Dedifferentiated amniotic fluid mesenchymal stem cell (primary cell): ENCODE data around the gene FAM25A.
"Not testable (repeated sequence)": the region's sequence is repeated elsewhere in the genome, so short reads cannot be mapped to it uniquely, and the experiment has no call there.

Source experiments
- DNase-seq: peaks from one replicate; pipeline ENCODE4 v3.0.0-alpha.2; 2016; ENCODE audit errors: extremely low spot score

The FAM25A gene

DNA sequence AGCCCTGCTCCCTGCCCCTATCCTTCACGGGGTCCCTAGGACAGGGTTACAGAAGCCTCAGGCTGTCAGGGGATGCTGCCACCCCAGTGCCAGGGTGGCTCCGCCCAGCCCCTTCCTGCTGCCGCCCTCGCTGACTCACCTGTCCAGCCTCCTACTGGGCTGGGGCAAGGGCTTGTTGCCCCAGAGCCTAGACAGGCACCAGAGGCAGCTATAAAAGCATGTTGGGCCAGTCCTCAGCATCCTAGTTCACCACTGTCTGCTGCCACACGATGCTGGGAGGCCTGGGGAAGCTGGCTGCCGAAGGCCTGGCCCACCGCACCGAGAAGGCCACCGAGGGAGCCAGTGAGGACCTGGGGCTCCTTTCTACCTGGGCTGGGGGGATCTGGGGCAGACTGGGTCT is at the start of gene FAM25A:
FAM25A (plus strand) TSS at position 239 of the 400 bp plus-strand sequence; CDS start at position 270, 31 bp downstream.
- DNase-seq = not testable (repeated sequence)

- DNase-seq = no peak
Measured at GRCh38 chr10:86970982-86971231, 49.2 kb upstream of the FAM25A start.

DNA sequence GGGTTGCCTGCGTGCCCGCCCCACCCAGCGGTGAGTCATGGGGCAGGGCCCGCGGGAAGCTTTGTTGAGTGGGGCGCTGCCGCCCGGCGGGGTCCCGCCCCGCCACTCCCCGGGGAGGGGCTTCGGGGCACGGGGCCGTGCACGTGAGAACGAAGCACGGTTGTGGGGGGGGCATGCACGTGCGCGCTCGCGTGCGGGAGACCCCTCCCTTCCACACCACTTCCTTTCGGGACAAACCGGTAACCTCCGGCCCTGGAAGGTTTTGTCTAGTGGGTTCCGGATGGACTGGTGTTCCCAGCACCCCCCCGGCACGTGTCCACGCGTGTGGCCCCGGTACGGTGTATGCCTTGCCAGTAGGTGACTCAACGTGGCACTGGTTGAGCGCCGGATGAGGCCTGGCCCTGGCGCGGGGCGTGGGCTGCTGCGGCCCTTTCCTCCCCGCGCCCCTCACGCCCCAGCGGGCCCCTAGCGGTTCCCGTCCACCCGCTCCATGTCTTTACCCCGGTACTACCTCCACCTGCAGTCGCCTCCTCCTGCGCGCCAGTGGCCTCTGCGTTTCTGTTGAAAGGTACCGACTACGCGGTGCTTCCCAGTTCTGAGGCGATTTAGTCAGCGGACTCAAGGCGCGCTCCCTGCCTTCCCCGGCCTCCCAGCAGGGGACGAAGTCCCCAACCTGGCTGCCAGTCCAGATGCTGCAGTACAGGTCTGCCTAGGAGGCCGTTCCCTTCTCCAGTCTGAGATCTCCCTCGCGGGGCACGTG is 48.7 kb upstream of the FAM25A start:
- peak; percentile 75 for DNase-seq

DNA sequence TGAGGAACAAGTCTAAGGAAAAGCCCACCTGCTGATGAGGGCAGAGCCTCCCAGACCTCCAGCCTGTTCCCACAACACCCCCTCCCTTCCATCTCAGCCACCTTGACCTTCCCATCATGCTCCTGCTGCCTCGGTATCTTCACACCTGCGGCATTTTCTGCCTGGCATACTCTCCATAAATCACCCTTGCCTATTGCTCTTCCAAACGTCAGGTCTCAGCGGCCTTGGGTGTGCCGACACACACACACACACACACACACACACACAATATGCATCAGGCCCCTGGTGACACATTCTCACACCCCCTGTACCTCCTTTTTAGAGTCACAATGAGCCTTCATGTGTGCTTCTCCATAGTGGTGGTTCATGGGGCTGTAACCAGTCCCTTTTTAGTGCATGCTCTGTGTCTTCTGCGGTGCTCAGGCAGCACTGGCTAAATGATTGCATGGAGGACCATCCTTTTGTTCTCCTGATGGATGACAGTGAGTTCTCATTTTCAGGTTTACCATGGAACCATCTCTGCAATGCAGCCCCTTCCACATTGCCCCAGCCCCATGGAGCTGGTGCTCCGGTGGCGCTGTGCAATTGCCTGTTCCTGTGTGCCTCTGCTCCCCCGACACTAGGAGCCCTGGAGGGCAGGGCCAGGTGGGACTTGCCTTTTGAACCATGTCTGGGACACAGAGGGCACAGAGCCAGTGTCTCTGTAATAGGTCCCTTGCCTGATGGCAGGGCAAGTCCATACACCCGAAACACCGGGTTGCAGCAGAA is 47.3 kb upstream of the FAM25A start:
- DNase-seq = no peak

DNA sequence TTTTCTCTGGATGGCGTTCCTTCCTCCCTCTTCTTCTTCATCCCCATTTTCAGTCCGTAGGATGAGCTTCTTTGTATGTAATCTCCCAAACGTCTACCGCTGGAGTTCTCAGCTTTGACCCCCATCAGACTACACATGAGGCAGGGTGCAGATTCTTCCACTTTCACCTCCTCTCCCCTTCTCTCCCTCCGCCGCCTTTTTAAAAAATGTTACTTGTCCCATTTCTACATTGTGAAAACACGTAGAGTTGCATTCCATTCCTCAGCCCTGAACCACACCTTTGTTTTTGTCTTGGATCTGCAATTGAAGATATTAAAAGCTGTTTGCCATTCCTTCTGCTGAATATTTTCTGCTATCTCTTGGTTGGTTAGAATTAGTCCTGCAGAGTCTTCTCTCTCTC is 45.6 kb upstream of the FAM25A start:
- no peak for DNase-seq

DNA sequence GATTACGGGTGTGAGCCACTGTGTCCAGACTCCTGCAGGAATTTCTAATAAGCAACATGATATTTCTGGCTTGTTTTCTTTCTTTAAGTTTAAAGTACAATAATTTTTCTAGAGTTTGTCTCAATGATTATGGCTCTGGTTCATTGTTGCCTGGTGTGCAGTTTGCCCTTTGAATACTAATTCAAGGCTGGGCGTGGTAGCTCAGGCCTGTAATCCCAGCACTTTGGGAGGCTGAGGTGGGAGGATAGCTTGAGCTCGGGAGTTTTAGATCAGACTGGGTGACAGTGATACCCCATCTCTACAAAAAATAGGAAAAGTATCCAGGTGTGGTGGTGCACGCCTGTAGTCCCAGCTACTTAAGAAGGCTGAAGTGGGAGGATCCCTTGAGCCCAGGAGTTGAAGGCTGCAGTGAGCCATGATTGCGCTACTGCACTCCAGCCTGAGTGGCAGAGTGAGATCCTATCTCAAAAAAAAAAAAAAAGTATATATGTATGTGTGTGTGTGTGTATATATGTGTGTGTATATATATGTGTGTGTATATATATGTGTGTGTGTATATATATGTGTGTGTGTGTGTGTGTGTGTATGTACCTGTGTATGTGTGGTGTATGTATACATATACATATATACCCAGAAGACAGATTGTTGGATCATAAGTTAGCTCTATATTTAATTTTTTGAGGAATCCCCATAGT is 43.6 kb upstream of the FAM25A start:
- no peak for DNase-seq

- DNase-seq = not testable (repeated sequence)
Measured at GRCh38 chr10:86978457-86978856, 41.6 kb upstream of the FAM25A start.

- DNase-seq = no peak
Measured at GRCh38 chr10:86979296-86979818, 40.7 kb upstream of the FAM25A start.

- no peak for DNase-seq
Measured at GRCh38 chr10:86979977-86980448, 40.1 kb upstream of the FAM25A start.

DNA sequence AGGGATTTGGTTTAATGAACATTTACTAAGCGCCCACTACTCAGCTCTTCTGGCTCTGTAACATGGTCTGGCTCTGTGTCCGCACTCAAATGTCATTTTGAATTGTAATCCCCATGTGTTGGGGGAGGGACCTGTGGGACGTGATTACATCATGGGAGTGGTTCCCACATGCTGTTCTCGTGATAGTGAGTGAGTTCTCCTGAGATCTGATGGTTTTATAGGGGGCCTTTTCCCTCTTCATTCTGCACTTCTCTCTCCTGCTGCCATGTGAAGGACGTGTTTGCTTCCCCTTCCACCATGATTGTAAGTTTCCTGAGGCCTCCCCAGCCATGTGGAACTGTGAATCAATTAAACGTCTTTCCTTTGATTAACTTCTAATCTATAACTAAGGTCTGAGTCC is 39.1 kb upstream of the FAM25A start:
- not testable (repeated sequence) for DNase-seq

DNA sequence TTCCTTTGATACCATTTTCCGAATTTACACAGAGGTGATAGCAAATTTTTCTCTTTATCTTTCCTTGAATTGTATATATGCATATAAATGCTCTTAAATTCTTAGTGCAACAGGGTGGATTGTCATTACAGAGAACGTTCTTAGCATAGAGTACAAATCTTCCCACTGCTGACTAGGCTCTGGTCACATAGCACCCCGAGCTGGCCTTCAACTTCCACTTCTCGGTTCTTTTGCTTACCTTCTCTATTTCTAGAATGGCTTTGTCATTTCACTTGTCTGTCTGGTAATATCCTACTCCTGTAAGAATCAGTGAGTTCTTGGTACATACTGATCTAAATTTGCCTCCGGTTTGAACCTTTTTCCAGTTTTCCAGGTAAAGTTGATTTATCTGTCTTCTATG is 38.4 kb upstream of the FAM25A start:
- no peak for DNase-seq

DNA sequence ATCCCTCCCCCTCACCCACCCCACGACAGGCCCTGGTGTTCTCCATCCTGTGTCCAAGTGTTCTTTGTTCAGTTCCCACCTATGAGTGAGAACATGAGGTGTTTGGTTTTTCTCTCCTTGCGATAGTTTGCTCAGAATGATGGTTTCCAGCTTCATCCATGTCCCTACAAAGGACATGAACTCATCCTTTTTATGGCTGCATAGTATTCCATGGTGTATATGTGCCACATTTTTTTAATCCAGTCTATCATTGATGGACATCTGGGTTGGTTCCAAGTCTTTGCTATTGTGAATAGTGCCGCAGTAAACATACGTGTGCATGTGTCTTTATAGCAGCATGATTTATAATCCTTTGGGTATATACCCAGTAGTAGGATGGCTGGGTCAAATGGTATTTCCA is 35.6 kb upstream of the FAM25A start:
- not testable (repeated sequence) for DNase-seq

DNA sequence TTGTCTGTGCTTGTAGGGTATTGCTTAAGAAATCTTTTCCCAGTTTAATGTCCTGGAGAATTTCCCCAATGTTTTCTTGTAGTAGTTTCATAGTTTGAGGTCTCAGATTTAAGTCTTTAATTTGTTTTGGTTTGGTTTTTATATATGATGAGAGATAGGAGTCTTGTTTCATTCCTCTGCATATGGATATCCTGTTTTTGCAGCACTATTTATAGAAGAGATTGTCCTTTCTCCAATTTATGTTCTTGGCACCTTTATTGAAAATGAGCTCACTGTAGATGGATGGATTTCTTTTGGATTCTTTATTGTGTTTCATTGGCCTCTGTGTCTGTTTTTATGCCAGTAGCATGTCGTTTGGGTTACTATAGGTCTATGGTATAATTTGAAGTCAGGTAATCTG is 31.6 kb upstream of the FAM25A start:
- no peak for DNase-seq

DNA sequence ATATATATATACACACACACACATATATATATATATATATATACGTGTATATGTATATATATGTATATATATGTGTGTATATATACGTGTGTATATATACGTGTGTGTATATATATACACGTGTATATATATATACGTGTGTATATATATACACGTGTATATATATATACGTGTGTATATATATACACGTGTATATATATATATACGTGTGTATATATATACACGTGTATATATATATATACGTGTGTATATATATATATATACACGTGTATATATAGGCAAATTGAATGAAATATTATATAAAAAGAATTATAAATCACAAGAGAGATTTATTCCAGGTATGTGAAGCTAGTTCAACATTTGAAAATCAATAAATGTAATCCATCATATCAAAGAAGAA is 28.7 kb upstream of the FAM25A start:
- DNase-seq = not testable (repeated sequence)

DNA sequence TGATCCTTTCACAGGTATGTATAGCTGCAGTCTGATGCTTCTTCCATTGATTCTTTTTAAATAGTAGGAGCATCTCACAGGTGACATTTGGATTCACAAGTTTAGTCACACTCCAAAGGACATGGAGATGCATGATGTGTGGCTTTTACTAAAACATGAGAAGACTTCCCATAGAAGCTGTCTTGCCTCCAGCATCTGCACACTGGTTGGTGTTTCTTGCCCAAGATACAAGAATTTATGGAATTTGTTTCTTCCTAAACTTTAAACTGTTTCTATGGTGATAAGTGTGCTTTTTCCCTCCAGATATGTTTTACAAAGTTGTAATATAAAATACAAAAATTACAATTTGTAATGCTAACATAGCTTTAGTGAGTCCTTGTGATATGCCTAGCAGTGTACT is 27.6 kb upstream of the FAM25A start:
- DNase-seq = no peak

GRCh38 chr10:86992929-86993328 is 27.2 kb upstream of the FAM25A start:
- no peak for DNase-seq

- DNase-seq = not testable (repeated sequence)
Measured at GRCh38 chr10:86999802-87000403, 20.2 kb upstream of the FAM25A start.

- no peak for DNase-seq
Measured at GRCh38 chr10:87000491-87000890, 19.6 kb upstream of the FAM25A start.

DNA sequence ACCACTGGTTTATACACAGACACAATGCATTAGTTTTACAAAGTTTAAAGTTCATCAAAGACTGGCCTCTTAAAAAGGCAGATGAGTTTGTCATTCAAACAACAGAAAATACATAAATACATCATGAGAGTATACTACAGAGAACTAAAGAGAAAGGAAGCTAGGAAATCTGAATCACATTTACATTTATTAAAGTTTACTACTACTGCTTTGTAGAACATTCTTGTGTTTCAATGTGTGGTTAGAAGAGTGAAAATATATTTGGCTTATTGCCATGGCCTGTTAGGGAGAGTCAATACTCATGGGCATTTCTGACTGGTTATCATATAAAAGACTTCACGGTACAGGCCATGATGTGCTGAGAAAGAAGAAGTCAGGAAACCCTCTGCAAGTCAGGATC is 13.0 kb upstream of the FAM25A start:
- DNase-seq = not testable (repeated sequence)

DNA sequence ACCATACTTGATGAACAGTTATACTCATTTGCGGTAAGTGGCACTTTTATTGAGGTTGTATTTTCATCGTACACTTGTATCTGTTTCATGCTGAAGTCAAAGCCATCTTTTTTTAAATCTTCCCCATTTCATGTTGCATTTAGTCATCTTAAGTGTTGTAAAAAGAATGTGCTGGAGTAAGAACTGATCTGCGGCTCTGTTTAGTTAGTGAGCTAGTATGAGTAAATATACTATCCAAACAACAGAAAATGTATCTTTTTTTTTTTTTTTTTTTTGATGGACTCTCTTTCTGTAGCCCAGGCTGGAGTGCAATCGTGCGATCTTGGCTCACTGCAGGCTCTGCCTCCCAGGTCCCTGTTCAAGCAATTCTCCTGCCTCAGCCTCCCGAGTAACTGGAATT is 12.4 kb upstream of the FAM25A start:
- not testable (repeated sequence) for DNase-seq

GRCh38 chr10:87008303-87008702 is 11.8 kb upstream of the FAM25A start:
- not testable (repeated sequence) for DNase-seq

DNA sequence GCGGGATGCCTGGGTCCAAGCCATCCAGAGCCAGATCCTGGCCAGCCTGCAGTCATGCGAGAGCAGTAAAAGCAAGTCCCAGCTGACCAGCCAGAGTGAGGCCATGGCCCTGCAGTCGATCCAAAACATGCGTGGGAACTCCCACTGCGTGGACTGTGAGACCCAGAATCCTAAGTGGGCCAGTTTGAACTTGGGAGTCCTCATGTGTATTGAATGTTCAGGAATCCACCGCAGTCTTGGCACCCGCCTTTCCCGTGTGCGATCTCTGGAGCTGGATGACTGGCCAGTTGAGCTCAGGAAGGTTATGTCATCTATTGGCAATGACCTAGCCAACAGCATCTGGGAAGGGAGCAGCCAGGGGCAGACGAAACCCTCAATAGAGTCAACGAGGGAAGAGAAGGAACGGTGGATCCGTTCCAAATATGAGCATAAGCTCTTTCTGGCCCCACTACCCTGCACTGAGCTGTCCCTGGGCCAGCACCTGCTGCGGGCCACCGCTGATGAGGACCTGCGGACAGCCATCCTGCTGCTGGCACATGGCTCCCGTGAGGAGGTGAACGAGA is 10.9 kb upstream of the FAM25A start:
- DNase-seq = not testable (repeated sequence)
